ENCODE results near the gene SARM1. TPM values are rescaled to one million over a fixed set of nuclear protein-coding genes. Genes with fewer than 3 reads are reported as not detected.
A peak's percentile ranks its signal among the peaks of the same experiment; 100 is the strongest.
"Not testable (repeated sequence)": the region's sequence is repeated elsewhere in the genome, so short reads cannot be mapped to it uniquely, and the experiment has no call there.

The SARM1 gene
- 2.2 and 5.9 TPM in 2 replicates for total RNA-seq

- peak; percentile 61 for DNase-seq (ENCODE audit: low read depth, low spot score)
Measured at GRCh38 chr17:28371245-28372202, at the start of gene SARM1. Gene SARM1 (plus strand): TSS chr17:28371694. CDS start chr17:28372033, 339 bp downstream.

GRCh38 chr17:28324267-28324745 lies 47.2 kb upstream of the SARM1 start:
- DNase-seq (ENCODE audit: low read depth, low spot score): no peak

GRCh38 chr17:28324781-28325180 lies 46.7 kb upstream of the SARM1 start:
- DNase-seq (ENCODE audit: low read depth, low spot score): no peak

- no peak for DNase-seq (ENCODE audit: low read depth, low spot score)
Measured at GRCh38 chr17:28325211-28325610, 46.3 kb upstream of the SARM1 start.

- DNase-seq (ENCODE audit: low read depth, low spot score): no peak
Measured at GRCh38 chr17:28326114-28326513, 45.4 kb upstream of the SARM1 start.

- DNase-seq (ENCODE audit: low read depth, low spot score): no peak
Measured at GRCh38 chr17:28327031-28327607, 44.4 kb upstream of the SARM1 start.

GRCh38 chr17:28327709-28328108 lies 43.8 kb upstream of the SARM1 start:
- DNase-seq (ENCODE audit: low read depth, low spot score): no peak

- no peak for DNase-seq (ENCODE audit: low read depth, low spot score)
Measured at GRCh38 chr17:28328325-28328724, 43.2 kb upstream of the SARM1 start.

GRCh38 chr17:28330671-28331070 lies 40.8 kb upstream of the SARM1 start:
- no peak for DNase-seq (ENCODE audit: low read depth, low spot score)

GRCh38 chr17:28331891-28332420 lies 39.5 kb upstream of the SARM1 start:
- DNase-seq (ENCODE audit: low read depth, low spot score): no peak

- DNase-seq (ENCODE audit: low read depth, low spot score): no peak
Measured at GRCh38 chr17:28333083-28333746, 38.3 kb upstream of the SARM1 start.

GRCh38 chr17:28334171-28334570 lies 37.3 kb upstream of the SARM1 start:
- DNase-seq (ENCODE audit: low read depth, low spot score): no peak

- no peak for DNase-seq (ENCODE audit: low read depth, low spot score)
Measured at GRCh38 chr17:28334666-28335200, 36.8 kb upstream of the SARM1 start.

GRCh38 chr17:28335201-28335958 lies 36.1 kb upstream of the SARM1 start, which contains the start of the genes IFT20 and TNFAIP1:
Gene IFT20 (minus strand): TSS chr17:28335472. CDS start chr17:28331985, 3,487 bp downstream.
Gene TNFAIP1 (plus strand): TSS chr17:28335761. CDS start chr17:28339522, 3,761 bp downstream.
- DNase-seq (ENCODE audit: low read depth, low spot score): peak; percentile 100

GRCh38 chr17:28335959-28336871 lies 35.3 kb upstream of the SARM1 start:
- peak; percentile 89 for DNase-seq (ENCODE audit: low read depth, low spot score)

- peak; percentile 63 for DNase-seq (ENCODE audit: low read depth, low spot score)
Measured at GRCh38 chr17:28338056-28338768, 33.3 kb upstream of the SARM1 start.

GRCh38 chr17:28338769-28339212 lies 32.7 kb upstream of the SARM1 start:
- DNase-seq (ENCODE audit: low read depth, low spot score): not testable (repeated sequence)

- no peak for DNase-seq (ENCODE audit: low read depth, low spot score)
Measured at GRCh38 chr17:28339431-28339830, 32.1 kb upstream of the SARM1 start.

- DNase-seq (ENCODE audit: low read depth, low spot score): no peak
Measured at GRCh38 chr17:28340374-28340773, 31.1 kb upstream of the SARM1 start.

All from pulmonary artery endothelial cell (primary cell).